RKO (cell line): ENCODE results near the gene UBAC1.
"Not testable (repeated sequence)": the region's sequence is repeated elsewhere in the genome, so short reads cannot be mapped to it uniquely, and the experiment has no call there.

ENCODE experiments used
- DNase-seq: peaks from one replicate; pipeline ENCODE4 v3.0.0-alpha.2; 2016; ENCODE audit warnings: low spot score

UBAC1 gene

GRCh38 chr9:135978642-135979546, 17.7 kb upstream of the UBAC1 start:
- DNase-seq = no peak

- DNase-seq = no peak
Measured at GRCh38 chr9:135976944-135977343, 15.8 kb upstream of the UBAC1 start.

GRCh38 chr9:135976531-135976930, 15.4 kb upstream of the UBAC1 start:
- no peak for DNase-seq

GRCh38 chr9:135975834-135976233, 14.7 kb upstream of the UBAC1 start:
- no peak for DNase-seq

- no peak for DNase-seq
Measured at GRCh38 chr9:135974220-135974573, 13.0 kb upstream of the UBAC1 start.

GRCh38 chr9:135973277-135974219, 12.4 kb upstream of the UBAC1 start:
- no peak for DNase-seq

GRCh38 chr9:135971892-135972291, 10.7 kb upstream of the UBAC1 start:
- peak; percentile 45 for DNase-seq

GRCh38 chr9:135971111-135971766, 10.1 kb upstream of the UBAC1 start:
- no peak for DNase-seq

GRCh38 chr9:135970128-135970815, 9.1 kb upstream of the UBAC1 start:
- DNase-seq = no peak

GRCh38 chr9:135969064-135969683, 8.0 kb upstream of the UBAC1 start:
- peak; percentile 49 for DNase-seq

GRCh38 chr9:135968601-135969000, 7.4 kb upstream of the UBAC1 start:
- DNase-seq = no peak

- no peak for DNase-seq
Measured at GRCh38 chr9:135968083-135968476, 6.9 kb upstream of the UBAC1 start.

GRCh38 chr9:135966916-135967260, 5.7 kb upstream of the UBAC1 start:
- not testable (repeated sequence) for DNase-seq

GRCh38 chr9:135965124-135965756, 4.1 kb upstream of the UBAC1 start:
- DNase-seq = no peak

GRCh38 chr9:135963938-135964337, 2.8 kb upstream of the UBAC1 start:
- no peak for DNase-seq

GRCh38 chr9:135963338-135963737, 2.2 kb upstream of the UBAC1 start:
- no peak for DNase-seq

GRCh38 chr9:135962696-135963307, 1.6 kb upstream of the UBAC1 start:
- no peak for DNase-seq

GRCh38 chr9:135961811-135962695, 880 bp upstream of the UBAC1 start:
- DNase-seq = no peak
